HG03039 (cell line): ENCODE measurements around the gene BTN2A1.
"Not testable (repeated sequence)": the region's sequence is repeated elsewhere in the genome, so short reads cannot be mapped to it uniquely, and the experiment has no call there.

Experiments used
- ATAC-seq: cut with Tn5 transposase; IDR thresholded peaks from one replicate; pipeline ENCODE4 v1.9.1; 2021; ENCODE audit warnings: mild to moderate bottlenecking, moderate library complexity; ENCODE audit not compliant: unreplicated experiment

Gene BTN2A1

GRCh38 chr6:26457806-26458688, at the start of gene BTN2A1:
Gene BTN2A1 (plus strand): TSS chr6:26457955. CDS start chr6:26458637, 682 bp downstream.
- peak; percentile 93 for ATAC-seq

- no peak for ATAC-seq
These were observed 48.7 kb upstream of the BTN2A1 start for GRCh38 chr6:26408828-26409730.

DNA sequence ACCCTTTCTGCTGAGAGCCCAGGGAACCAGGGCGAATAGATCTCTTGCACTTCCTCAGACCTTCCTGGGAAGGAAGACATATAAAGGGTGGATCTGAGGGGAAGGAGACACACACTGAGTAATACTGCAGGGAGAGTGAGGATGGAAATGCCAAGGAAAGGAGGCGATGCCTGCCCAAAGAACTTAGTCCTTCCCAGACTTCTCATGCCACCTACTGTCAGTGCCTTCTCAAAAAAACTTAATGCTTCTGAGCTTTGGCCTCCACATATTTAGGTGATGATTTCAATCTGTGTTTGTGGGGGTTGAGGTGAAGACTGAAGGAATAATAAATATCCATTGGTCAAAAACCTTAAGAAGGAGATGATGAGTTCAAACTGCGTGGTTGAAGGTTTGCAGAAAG, 46.0 kb upstream of the BTN2A1 start:
- no peak for ATAC-seq

- ATAC-seq: no peak
These were observed 45.5 kb upstream of the BTN2A1 start for GRCh38 chr6:26412228-26412627.

DNA sequence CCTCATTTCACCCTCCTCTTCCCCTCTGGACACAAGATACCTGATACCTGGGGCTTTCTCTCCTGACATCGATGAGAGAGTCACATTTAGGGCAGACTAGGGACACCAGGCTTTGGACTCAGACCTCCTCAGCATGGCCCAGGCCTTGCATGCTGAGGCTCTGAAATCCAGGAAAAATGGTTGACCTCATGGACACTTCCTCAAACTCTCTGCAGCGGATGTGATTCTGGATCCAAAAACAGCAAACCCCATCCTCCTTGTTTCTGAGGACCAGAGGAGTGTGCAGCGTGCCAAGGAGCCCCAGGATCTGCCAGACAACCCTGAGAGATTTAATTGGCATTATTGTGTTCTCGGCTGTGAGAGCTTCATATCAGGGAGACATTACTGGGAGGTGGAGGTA, 44.8 kb upstream of the BTN2A1 start:
- ATAC-seq: no peak

DNA sequence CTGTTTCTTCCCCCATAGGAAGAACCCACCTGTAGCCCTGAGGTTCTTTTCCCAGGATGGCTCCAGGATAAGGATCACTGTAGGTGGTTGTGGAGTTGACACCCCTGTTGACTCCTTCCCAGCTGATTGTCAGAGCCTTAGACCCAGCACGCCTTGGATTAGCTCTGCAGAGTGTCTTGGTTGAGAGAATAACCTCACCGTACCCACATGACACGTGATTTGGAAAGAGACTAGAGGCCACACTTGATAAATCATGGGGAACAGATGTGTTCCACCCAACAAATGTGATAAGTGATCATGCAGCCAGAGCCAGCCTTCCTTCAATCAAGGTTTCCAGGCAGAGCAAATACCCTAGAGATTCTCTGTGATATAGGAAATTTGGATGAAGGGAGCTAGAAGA, 43.5 kb upstream of the BTN2A1 start:
- ATAC-seq: no peak

DNA sequence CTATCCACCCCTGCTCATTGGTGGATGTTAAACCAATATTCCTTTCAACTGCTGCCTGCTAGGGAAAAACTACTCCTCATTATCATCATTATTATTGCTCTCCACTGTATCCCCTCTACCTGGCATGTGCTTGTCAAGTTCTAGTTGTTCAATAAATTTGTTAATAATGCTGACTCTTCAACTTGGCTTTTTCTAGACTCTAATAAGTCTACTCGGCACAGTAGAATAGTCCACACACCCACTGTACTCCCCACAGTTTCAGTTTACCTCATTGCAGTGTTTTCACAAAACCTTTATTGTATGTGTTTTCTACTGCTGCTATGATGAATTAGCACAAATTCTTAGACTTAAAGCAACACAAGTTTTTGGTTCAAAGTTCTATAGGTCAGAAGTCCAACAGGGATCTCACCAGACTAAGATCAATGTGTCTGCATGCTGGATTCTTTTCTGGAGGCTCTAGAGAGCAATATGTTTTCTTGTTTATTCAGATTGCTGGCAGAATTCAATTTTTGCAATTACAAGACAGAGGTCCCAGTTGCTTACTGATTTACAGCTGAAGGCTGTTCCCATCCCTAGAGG, 42.6 kb upstream of the BTN2A1 start:
- no peak for ATAC-seq

- no peak for ATAC-seq
These were observed 42.0 kb upstream of the BTN2A1 start for GRCh38 chr6:26415791-26416190.

DNA sequence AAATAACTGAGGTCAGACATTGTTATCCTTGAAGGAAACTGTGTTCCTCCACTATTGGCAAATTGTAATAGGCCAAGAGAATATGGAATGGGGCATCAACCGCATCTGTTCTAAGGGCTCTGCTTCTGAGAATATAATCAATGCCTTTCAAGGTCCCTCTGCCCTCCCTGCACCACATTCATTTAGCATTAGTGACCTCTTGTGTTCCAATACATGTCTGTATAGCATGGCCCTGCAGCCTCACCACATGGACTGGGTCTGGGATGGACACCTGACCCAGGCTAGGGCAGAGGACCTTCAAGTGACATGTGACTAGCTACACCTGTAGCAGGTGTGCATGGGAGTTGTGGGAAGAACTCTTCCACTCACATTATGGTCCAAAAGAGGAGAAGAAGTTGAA, 41.5 kb upstream of the BTN2A1 start:
- ATAC-seq: no peak

DNA sequence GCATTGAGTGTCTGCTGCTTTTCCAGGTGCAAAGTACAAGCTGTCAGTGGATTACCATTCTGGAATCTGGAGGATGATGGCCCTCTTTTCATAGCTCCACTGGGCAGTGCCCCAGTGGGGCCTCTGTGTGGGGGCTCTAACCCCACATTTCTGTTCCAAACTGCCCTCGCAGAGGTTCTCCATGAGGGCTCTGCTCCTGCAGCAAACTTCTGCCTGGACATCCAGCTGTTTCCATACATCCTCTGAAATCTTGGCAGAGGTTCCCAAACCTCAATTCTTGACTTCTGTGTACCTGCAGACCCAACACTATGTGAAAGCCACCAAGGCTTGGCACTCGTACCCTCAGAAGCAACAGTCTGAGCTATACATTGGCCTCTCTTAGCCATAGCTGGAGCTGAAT, 39.7 kb upstream of the BTN2A1 start:
- ATAC-seq: not testable (repeated sequence)

GRCh38 chr6:26418795-26419194, 39.0 kb upstream of the BTN2A1 start:
- not testable (repeated sequence) for ATAC-seq

DNA sequence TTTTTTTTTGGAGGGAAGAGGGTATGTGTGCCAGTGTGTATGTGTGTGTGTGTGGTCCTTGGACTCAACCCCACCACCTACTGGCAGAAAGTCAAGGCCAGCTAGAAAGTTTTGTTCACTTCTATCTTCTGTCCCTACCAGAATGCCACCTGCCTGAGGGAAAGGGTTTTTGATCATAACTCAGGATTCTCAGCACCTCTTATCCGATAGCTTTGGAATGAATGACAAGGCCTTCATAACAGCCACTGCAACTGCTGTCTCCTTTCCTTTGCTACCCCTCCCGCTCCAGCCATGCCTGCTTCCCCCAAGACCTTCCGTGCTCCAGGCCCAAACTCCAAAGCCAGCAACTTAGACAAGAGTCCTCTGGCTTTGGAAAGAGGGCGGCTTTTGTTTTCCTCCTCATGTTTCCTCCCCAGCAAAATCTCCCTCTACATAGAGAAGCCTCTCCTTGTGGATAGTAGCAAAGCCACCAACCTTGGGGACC, 37.0 kb upstream of the BTN2A1 start:
- ATAC-seq: no peak

- ATAC-seq: peak; percentile 84
These were observed 36.3 kb upstream of the BTN2A1 start for GRCh38 chr6:26421259-26422144.

GRCh38 chr6:26422329-26422728, 35.4 kb upstream of the BTN2A1 start:
- no peak for ATAC-seq

DNA sequence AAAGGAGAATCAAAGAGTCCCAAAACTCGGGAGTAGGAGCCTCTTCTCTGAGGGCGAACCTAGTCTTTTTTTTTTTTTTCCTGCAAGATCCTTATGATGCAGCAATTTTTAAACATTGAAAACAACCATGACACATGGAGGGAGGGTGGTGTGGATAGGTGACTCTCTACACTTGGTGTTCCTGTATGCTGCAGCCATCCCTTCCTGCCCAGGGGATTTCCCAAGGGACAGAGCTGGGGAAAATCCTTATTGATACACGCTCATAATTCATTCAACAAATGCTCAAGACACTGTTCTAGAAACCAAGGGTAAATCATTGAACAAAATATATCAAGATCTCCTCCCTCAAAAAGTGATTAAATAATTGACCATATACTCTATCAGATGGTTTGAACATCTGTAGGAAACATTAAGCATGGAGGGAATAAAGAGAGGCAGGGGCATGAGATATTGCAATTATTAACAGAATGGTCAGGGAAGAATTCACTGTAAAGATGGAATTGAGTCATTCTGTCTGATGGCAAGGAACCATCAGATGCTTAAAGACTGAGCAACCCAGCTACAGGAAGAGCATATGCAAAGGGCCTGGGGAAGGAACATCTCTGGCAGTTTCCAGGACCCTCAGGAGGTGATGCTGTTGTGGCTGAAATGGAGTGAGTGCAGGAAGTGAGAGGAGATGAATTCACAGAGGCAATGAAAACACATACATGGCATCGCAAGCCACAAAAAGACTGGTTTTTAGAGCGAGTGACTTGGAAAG, 30.9 kb upstream of the BTN2A1 start:
- no peak for ATAC-seq

DNA sequence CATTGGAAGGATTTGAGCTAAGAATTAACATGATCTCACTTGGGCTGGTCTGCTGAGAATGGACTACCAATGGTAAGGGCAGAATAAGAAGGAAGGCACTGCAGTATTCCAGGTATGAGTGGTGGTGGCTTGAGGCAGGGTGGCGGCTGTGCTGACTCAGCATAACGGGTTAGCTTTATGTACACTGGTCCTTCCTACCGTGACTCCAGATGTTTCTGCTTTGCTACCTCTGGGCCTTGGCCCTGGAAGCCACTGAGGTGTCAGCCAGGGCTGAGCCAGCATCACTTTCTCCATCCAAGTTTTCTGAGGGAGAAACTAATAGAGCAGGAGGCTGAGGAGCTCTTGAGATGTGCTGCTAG, 30.3 kb upstream of the BTN2A1 start:
- no peak for ATAC-seq

DNA sequence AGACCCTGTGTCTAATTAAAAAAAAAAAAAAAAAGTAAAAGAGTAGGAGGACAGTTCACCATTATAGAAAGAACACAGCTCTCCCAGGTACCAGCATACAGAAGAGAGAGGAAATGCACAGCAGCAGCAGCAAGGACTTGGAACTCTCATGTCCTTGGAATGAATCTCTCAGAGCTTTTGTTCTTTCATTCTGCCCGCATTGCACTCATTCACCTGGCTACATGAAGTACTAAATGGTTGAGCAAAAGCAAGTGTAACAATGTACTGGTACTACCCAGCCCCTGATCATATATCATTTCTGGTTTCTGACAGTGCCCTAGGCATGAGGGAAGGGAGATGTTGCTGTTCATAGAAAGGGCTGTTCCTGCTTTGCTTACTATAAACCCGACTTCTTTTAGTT, 29.5 kb upstream of the BTN2A1 start:
- no peak for ATAC-seq

DNA sequence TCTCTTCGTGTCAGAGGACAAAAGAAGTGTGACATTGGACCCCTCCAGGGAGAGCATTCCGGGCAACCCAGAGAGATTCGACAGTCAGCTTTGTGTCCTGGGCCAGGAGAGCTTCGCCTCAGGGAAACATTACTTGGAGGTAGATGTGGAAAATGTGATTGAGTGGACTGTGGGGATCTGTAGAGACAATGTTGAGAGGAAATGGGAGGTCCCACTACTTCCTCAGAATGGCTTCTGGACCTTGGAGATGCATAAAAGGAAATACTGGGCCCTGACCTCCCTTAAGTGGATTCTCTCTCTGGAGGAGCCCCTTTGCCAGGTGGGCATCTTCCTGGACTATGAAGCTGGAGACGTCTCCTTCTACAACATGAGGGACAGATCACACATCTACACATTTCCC, 27.0 kb upstream of the BTN2A1 start:
- ATAC-seq: no peak

GRCh38 chr6:26431258-26432172, 26.2 kb upstream of the BTN2A1 start:
- ATAC-seq: no peak
